GM23248 (cell line): Measurements from ENCODE around the gene TRIM44.

Experiments used
- EZH2 ChIP-seq: fragments of 200-600 bp; sonication (generic); IDR thresholded peaks from 2 replicates; pipeline ENCODE4 v1.6.1; 2018; ENCODE audit warnings: antibody characterized with exemption, mild to moderate bottlenecking; ENCODE audit not compliant: insufficient read depth, poor library complexity, severe bottlenecking
- EZH2phosphoT487 ChIP-seq: fragments of 200-600 bp; sonication (generic); IDR thresholded peaks from 2 replicates; pipeline ENCODE4 v1.6.1; 2018; ENCODE audit warnings: antibody characterized with exemption, moderate library complexity, mild to moderate bottlenecking, low read depth; ENCODE audit not compliant: insufficient read depth

- TF ChIP-seq EZH2 (no peak), EZH2phosphoT487 (no peak)
Observed at GRCh38 chr11:35811783-35812182, 149.2 kb downstream of the TRIM44 start.
